Suppressor macrophage treated with lipopolysaccharide for 4 hours (primary cell): ENCODE results near the gene NAT10.
"Not testable (repeated sequence)": the region's sequence is repeated elsewhere in the genome, so short reads cannot be mapped to it uniquely, and the experiment has no call there.

Experiments
- DNase-seq: peaks from one replicate; pipeline ENCODE4 v3.0.0-alpha.2; 2020

Gene NAT10

DNA sequence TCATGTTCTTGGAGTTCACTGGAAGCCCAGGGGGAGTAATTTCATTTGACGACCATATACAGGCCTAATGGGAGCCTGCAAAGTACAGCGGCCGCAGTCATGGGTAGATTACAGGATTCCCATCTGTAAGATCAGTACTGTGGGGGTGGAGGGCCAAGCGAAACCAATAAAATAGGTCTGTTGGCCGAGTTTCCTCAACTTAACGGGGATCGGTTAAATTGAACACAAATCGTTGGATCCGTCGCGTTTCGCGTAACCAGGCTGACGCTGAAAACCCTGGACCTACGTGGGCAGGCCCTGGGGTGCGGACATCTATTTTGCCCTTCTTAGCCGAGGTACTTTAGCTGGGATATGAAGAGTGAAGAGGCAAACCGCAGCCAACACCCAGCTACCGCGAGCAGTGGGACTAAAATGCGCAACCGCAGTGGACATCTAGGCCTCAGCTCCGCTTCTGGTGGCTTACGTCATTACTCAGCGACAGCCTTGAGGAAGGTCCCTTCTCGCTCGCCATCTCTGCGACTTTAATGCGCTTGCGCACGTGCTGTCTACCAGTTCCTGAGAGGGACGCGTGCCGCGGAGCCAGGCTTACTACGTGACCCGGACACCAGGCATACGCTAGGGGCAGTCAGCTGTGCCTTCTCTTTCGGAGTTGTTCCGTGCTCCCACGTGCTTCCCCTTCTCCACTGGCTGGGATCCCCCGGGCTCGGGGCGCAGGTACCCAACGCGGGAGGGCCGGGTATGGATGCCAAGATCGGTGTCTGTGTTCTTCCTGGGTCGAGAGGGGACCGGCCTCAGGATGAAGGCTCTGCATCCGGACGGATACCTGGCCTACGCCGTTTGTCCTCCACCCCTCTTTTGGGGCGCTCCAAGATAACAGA is at the start of gene NAT10:
Gene NAT10, plus strand, starts transcription at position 551 of the 878 bp plus-strand sequence. CDS start 2,597 bp downstream, outside the sequence.
- DNase-seq: peak; percentile 100

DNA sequence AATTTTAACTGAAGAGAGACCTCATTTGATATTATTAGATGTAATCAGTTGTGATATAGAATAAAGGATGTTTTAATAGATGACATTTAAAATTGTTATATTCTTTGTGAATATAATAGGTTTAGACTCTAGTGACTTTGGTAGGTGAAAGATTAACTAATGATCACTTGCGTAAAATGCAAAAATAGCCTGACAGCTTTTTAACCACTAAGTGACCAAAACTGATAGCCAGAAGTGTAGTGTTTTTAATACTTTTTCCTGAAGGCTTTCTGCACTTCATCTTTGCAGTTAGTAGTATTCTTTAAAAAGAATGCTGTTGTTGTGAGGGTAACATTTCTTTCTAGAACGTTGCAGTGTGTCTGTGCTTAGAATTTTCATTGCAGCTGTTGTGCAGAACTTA is 48.8 kb upstream of the NAT10 start:
- DNase-seq: no peak

DNA sequence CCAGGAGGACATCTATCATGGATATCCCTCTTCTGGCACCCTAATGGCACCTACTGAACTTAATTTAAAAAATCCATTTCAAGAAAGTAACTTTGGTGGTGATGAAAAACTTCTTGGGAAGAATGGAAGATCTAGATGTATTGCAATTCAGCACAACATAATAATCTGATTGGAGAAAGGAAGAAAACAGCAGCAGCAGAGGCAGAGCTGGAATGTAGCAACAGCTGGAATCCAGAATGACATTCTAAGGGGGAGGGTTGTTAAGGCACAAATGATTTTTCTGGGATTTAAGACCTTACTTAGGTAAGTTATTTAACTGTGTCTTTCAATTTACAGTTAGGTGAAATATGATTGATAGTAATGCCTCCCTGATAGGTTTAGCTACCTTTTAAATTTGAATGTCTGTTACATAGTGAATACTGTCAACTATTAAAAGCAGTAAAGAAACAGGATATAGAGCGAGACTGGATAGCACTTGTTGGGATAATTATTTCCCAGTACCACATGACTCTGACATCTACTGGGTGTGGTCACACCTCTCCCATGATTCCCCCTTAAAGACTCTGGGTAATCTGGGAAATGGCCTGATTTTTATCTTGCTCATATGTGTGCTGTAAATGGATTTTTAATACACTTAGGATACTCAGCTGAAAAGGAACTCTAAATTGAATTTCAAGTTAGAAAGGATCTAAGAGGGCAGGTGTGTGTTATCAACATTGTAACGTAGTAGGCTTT is 42.2 kb upstream of the NAT10 start:
- no peak for DNase-seq

DNA sequence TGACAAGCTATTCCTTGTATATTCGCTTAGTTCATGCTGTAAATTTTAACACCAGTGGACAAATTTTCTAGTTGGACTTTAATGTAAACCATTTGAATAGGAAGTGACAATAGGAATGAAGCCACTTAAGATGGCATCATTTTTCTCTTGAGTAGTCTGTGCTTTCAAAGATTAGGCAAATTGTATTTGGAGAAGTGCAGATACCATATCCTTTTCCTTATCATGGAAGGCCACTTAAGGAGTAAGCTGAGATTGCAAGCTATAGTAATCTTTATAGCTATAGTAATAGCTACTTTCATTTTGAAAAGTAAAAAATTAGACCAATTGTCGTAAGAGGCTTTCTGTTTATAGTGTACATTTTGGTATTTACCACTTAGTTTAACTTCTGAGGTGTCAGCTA is 41.1 kb upstream of the NAT10 start:
- no peak for DNase-seq

DNA sequence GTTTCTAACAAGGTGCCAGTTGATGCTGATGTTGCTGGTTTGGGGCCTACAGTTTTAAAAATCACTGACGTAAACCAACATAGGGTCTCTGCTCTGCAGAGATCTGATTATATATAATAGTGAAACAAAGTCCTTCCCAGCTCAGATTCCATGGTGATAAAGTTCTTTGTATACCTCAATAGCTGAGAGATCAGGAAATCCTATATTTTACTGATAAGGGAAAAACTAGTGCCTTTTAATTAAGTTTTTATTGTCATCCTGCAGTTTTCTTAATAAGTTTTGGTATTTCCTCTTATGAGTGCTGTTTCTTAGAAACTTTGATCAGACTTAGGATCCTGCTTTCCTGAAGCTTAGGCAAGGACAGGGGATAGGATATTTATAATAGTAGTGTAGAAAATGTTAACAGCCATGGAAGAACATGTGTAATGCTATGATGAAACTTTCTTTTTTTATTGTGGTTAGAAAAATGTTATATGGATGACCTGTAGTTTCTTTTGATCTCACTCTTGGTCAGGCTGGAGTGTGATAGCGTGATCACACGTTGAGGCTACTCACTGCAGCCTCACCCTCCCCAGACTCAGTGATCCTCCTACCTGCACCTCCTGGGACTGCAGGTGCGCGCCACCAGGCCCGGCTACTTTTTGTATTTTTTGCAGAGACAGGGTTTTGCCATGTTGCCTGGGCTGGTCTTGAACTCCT is 39.8 kb upstream of the NAT10 start:
- no peak for DNase-seq

DNA sequence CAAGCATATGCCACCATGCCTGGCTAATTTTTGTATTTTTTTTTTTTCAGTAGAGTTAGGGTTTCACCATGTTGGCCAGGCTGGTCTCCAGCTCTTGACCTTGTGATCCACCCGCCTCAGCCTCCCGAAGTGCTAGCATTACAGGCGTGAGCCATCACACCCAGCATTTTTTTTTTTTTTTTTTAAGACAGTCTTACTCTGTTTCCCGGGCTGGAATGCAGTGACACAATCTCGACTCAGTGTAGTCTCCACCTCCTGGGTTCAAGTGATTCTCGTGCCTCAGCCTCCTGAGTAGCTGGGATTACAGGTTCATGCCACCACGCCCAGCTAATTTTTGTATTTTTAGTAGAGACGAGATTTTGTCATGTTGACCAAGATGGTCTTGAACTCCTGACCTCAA is 38.7 kb upstream of the NAT10 start:
- DNase-seq: not testable (repeated sequence)

DNA sequence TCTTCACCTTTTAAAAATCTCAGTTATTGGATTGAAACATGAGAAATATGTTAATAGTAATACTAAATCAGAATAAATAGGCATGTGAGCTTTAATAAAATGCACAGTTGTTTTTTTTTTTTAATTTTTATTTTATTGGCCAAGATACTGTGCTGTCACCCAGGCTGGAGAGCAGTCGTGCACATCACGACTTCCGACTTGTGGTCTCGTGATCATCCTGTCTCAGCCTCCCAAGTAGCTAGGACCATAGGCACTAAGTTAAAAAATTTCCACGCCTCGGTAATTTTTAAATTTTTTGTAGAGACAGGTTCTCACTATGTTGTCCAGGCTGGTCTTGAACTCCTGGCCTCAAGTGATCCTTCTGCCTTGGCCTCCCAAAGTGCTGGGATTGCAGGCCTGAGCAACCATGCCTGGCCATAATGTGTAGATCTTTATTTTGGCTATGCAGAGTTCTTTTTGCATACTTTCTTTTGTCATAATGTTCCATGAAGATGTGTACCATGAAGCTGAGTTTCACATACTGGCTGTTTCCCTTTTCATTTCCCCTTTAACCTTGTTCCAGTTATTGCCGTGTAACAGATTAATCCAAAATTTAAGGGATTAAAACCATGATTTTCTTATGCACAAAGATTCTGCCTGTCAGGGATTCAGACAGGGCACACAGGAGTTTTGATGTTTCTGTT is 37.9 kb upstream of the NAT10 start:
- peak; percentile 21 for DNase-seq

DNA sequence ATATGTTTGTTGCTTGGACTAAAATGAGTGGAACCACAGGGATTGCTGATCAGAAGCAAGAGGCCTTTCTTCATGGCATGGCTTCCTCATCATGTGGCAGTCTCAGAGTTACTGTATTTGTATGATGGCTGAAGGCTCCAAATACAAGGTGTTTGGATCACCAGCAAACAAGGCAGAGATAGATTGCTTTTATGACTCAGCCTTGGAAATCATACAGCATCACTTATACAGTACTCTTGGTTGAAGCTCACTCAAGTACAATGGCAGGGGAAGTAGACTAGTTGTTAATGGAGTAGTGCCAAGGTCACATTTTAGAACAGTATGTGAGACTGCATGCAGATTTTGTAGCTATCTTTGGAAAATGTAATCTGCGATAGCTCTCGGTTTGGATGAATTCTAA is 37.3 kb upstream of the NAT10 start:
- peak; percentile 6 for DNase-seq

DNA sequence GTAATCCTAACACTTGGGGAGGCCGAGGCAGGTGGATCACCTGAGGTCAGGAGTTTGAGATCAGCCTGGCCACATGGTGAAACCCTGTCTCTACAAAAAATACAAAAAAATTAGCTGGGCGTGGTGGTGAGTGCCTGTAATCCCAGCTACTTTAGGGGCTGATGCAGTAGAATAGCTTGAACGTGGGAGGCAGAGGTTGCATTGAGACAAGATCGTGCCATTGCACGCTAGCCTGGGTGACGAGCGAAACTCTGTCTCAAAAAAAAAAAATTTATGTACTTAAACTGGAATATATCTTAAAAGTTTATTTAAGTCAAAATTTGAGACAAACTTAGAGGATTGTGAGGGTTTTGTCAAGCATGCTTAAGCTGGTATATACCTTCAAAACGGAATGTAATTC is 34.1 kb upstream of the NAT10 start:
- DNase-seq: not testable (repeated sequence)

DNA sequence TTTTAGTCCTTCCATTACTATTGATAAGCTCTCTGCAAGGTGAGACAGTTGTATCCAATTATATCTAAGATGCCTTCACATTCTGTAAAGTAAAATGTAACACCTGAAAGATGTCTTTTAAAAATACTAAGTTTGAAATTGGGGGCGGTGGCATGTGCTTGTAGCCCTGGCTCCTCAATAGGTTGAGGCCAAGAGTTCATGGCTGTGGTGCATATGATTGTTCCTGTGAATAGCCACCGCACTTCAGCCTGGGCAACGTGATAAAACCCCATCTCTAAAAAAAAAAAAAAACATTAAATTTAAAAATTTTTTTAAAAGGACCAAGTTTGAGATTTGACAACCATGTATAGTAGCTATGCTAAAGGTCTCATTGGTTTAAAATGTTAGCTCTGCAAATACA is 33.4 kb upstream of the NAT10 start:
- no peak for DNase-seq

DNA sequence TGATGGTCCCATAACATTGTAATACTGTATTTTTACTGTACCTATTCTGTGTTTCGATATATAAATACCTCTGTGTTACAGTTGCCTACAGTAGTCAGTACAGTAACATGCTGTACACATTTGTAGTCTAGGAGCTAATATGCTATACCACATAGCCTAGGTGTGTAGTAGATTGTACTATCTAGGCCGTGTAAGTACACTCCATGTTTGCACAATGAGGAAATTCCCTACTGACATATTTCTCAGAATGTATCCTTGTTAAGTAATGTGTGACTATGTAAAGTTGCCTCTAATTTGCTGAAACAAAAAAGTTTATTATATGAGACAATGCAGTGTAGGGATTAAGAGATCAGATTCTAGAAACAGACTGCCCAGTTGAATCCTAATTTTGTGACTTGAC is 32.6 kb upstream of the NAT10 start:
- peak; percentile 16 for DNase-seq

DNA sequence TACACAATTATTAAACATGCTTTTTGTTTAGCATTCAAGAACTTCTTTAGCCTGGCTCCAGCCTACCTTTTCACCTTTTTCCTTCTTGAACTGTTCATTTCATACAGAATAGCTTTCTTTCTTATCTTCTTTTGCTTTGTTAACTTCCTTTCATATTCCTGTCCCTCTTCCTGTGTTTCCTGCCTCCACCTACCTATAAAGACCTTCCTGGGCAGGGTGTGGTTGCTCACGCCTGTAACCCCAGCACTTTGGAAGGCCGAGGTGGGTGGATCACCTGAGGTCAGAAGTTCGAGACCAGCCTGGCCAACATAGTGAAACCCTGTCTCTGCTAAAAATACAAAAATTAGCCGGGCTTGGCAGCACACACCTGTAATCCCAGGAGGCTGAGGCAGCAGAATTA is 31.0 kb upstream of the NAT10 start:
- no peak for DNase-seq

DNA sequence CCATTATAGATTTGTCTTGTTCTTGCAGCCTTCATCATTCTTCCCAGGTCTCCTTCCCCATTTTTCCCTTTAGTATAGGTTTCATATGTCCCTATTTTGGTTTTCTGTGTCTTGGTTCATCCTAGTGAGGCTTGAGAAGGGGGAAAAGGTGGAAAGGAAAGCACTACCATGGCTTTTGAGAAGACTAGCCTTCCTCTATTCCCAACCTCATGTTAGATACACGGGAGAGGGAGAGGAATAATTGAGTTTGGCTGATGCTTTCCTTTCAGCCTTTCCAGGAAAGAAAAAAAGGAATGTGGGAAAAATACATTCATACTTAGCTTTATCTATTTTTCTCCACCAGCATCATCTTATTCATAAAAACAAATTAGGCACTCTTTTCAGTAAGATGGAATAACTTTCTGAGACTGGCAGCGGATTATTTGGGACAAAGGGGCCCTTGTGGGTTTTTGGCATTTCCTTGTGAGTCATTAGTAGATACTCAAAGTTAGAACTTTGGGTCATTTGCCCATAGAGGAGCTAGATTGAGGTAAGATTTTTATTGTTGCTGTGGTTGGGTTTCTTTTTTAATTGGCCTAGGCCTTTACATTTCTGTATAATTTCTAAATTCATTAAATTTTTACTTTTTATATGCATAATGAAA is 30.1 kb upstream of the NAT10 start:
- DNase-seq: no peak

DNA sequence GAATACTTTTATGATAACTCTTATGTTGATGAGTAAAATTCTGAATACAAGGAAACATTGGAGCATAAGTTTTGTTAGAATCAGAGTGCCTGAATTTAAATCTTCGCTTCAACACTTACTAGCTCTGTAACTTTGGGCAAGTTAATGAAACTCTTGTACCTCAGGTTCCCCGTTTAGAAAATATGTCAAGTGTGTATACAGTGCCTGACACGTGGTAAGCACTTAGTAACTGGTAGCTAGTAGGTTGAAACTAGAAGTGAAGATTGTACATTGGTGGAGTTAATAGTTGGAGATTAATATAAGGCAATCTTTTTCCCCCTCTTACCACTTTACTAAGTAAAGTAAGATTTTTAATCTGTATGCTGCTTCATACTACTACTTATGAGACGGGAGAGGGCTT is 24.8 kb upstream of the NAT10 start:
- DNase-seq: no peak

DNA sequence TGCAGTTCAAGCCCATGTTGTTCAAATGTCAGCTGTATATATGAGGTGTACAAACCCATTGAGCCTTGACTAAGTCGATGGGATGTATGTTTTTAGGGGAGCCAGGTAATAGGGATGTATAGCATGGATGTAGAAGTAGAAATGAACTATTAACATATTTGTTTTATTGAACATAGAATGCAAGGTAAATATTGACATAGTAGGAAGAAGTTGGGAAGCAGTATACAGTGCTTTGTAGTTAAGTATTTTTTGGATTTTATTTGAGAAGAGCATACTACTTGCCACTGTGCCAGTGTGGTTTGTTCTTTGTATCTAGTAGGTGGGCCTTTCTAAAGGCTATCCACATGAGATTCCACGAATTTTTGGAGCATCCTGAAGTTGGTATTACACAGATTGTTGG is 20.8 kb upstream of the NAT10 start:
- DNase-seq: no peak

DNA sequence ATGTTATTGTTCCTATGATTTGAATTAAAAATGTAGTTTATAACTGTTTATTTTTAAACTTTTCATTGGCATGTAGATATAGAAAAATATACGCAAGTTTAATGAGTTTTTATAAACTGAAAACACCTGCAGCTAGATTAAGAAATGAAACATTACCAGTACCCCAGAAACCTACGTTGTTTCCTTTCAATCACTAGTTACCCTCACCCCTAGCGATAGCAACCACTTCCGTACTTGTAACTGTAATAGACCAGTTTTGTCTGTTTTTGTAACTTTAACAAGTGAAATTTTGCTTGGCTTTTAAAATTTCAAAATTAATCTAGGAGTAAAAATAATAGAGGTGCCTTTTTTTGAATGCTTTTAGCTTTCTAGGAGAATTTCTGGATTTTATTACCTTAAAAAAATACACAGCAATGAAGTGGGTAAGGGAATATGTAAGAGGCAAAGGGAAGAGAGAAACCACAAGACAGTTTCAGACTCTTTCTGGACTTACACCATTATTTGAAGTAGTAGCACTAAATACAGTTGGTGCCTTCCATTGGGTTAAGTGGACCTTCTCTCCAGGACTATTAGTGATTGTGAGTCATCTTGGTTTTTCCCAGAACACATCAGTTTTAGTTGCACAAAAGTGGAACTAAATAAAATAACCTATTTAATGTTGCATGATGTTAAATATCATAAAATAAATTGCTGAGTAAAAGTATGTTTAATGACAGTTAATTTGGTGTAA is 18.7 kb upstream of the NAT10 start:
- peak; percentile 60 for DNase-seq

DNA sequence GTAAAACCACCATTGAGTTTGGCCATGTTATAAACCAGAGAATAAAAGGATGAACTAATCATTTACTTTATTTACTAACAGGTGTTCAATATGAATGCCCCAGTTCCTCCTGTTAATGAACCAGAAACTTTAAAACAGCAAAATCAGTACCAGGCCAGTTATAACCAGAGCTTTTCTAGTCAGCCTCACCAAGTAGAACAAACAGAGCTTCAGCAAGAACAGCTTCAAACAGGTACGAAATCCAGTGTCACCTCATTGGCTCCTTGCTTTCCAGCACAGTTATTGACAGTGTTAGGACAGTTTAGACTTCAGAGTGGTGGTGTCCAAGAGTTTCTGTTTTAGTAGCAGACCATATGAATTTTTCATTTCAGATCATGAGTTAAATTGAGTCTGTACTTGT is 13.6 kb upstream of the NAT10 start:
- DNase-seq: no peak

DNA sequence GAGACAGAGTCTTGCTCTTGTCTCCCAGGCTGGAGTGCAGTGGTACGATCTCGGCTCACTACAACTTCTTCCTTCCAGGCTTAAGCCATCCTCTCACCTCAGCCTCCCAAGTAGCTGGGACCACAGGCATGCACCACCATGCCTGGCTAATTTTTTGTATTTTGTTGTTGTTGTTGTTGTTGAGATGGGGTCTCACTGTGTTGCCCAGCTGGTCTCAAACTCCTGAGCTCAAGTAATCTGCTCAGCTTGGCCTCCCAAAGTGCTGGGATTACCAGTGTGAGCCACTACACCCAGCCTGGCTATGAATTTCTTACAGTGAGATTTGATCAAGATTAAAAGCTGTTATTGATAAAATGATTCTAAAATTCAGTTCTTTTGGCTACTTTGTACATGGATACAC is 10.5 kb upstream of the NAT10 start:
- DNase-seq: not testable (repeated sequence)

DNA sequence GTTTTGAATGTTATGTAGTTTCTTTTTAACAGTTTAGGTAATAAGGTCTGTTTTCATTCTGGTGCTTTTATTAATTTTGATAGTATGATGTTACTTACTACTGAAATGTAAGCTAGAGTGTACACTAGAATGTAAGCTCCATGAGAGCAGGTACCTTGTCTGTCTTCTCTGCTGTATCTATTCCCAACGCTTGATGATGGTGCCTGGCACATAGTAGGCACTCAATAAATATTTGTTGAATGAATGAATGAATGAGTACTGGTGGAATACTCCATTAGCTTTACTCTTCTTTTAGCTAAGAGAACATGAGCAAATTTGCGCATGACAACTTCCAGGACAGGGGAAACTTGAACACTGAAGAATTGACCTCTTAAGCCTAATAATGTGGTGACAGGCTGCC is 6.6 kb upstream of the NAT10 start:
- no peak for DNase-seq

DNA sequence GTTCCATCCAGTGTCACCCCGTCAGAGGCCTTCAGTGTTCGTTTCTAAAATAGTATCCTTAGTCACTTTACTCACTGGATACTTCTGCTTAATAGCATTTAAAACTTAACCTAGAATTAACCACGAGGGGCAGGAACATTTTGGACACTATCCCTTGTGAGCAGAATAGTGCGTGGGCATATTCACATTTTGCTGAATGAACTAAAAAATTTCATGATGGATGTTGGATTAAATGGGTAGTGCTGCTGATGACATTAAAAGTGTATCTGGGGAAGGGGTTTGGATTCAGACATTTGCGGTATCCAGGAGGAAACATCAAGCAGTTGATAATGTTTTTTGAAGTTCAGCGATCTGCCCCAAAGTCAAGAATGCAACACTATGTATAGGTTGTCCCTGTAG is 750 bp upstream of the NAT10 start:
- peak; percentile 3 for DNase-seq

DNA sequence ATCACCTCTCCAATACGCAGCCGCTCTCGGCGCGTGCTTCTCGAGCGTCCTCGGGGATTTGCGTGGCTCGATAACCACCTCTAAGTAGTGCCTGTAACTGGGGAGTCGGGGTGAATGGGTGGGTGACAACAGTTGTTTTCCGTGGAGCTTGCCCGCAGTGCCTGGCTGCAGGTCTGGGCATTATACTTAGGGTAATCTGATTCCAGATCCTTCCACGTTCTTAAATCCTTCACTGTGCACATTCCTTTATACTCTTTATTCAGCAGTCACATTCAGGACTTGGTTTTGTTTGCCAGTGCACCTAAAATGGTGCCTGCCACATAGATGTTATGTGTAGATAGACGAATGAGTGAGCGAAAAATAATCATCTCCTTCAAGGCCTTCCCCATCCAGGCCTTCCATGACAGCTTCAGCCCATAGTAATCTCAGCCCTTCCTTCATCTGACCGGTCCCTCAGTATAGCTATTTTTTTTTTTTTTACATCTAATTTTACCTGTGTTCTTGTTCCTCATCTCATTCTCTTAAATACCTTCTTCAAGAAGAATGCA is 602 bp downstream of the NAT10 start:
- DNase-seq: no peak
